Activated T-helper 9 cell treated with anti-CD3 and anti-CD28 coated beads, Interleukin-2, amount 50 U/mL, for 16 hours (primary cell): ENCODE measurements around the gene NPC1L1.

Source experiments
- DNase-seq: peaks from one replicate; pipeline ENCODE4 v3.0.0-alpha.2; 2020; ENCODE audit warnings: low read depth

The NPC1L1 gene

GRCh38 chr7:44471850-44472249 is 69.3 kb downstream of the NPC1L1 start:
- no peak for DNase-seq

- DNase-seq: no peak
These were observed 69.7 kb downstream of the NPC1L1 start for GRCh38 chr7:44471436-44471835.

DNA sequence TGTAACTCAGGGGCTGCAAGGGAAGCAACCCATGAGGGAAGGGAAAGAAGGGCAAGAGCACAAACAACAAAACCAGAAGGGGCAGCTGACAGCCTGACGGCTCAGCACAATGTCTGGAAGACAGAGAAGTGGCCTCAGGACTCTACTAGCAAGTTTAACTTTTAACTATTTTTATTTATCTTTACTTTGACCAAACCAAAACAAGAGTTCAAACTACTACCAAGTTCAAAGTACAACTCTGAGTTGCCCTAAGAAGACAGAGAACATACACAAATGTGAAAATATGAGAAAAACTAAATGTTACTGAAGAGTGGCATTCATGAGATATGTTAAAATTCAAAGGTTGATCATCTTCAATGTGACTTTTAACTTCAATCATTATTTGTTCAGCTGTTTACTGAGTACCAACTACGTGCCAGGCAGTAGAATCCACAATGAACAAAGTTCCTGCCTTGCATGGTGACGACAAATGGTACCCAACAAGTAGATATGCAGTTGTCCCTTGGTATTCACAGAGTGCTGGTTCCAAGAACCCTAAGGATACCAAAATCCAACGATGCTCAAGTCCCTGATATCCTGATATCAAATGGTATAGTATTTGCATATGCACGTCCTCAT is 70.4 kb downstream of the NPC1L1 start:
- no peak for DNase-seq

DNA sequence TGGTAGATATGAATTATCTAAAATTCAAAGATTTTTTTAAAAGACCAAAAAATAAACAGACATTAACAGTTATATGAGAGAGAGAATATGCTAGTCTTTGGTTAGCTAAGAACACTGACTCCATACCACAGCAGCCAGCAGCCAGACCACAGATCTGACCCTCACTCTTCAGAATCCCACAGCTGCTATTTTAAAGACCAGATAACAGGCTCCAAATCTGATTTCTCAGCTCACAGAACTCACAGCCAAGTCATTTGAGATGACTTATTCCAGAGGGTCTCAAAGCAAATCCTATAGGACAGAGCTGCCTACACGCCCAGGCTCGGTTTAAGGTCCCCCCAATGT is 71.0 kb downstream of the NPC1L1 start:
- DNase-seq: no peak

DNA sequence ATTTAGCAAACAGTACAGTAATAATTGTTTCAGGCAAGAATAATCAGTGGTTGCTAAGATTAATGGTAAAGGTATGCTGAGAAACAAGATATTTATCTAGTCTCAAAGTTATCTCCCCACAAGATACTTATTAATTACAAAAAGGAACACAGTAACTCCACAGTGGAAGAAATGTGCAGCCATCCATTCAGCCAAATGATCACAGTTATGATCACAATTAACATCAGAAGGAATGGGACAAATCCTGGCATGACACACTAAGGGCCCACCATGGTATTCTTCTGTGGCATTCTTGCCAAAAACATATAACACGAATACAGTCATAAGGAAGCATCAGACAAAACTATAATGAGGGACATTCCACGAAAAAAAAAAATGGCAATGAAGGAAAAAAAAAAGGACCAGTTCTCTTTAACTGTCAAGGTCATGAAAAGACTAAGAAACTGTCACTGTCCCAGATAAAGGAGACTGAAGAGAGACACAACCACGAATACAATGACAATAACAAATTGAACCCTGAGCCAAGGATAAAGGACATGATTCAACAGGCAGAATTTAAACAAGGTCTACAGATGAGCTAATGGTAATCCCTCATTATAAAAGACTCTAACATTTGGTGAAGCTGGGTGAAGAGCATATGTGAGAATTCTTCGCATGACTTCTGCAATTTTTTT is 71.5 kb downstream of the NPC1L1 start:
- no peak for DNase-seq

GRCh38 chr7:44467217-44467548 is 73.9 kb downstream of the NPC1L1 start:
- DNase-seq: no peak

DNA sequence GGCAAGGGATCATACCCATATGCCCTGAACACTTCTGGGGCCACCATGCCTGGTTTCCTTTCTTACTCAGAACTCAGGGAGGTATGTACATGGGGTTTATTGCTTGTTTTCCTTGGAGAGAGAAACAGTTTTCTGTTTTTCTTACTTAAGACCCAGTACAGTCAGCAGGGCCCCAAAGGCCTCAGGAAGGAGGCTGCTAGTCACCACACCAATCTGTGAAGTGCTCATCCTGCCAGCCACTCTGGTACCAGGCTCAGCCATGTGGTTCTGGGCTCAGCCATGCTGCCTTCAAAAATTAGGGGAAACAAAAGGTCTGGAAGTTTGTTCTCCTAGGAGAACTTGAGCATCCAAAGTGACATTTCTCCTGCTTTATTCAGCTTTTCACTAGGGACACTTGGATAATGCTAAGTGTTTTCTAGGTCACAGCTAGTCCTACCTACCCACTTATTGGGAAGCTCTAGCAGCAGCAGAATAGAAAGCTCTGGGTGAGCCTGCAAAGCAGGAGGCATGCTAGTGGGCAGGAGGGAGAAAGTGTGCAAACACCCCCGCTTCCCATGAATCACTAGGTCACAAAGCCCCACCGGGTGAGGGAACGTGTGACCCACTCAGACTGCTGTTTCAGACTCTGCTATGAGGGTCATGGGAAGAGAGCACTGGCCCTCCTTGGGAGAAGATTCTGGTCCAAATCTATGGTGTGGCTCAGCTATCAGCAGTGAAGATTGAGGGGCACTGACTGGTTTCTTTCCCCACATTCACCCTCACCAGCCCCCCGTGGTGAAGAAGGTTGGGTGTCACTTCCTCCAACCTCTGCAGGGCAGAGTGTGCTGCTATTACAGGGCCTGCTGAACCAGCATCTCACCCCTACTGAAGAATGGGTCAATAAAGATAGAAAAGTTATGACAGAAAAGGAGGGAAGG is 74.6 kb downstream of the NPC1L1 start:
- DNase-seq: no peak

- DNase-seq: no peak
These were observed 75.6 kb downstream of the NPC1L1 start for GRCh38 chr7:44465490-44465889.

DNA sequence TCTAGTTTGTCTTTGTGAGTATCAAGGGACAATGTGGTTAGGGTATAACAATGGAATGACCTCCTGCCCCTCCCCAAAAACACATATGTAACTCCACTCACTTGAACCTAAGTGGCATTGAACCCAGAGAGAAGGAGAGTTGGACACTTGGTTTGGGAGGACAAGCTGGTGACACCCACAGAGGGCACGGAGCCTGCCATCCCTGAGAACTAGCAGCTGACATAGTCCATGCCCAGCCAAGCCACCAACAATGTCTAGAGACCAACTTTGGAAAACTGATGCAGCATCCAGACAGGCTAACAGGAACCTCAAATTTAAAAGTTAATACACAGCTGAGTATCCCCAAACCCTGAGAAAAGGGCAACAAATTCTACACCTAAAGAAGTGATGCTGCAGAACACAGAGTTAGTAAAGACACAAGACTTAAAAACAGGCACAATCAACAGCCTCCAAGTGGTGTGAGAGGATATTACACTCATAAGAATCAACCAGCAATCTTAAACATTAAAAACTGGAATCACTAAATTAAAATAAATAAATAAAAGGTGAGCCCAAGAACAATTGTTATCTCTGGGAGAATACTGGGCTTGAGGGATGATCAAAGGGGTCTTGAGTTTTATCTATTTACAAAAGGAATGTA is 77.8 kb downstream of the NPC1L1 start:
- DNase-seq: no peak
